Endothelial cell of umbilical vein (primary cell): ENCODE measurements around the gene TGM6. TPM values are rescaled to one million over a fixed set of nuclear protein-coding genes. Genes with fewer than 3 reads are reported as not detected.

Experiments
- BruUV-seq: library from RNA; stranded (reverse); fragments of 400-500 nt; replicated peaks from 2 replicates; lab custom pipeline; 2021; lab: Mats Ljungman, UMichigan
- CTCF ChIA-PET: fragments of 300-600, 350-600 bp; sonication (Branson Sonifier 250); formaldehyde crosslinking; loops from one replicate; lab custom pipeline; 2021; ENCODE audit warnings: antibody characterized with exemption, inconsistent platforms; lab: Charles Lee
- POLR2A ChIA-PET: fragments of 300-600, 350-600 bp; sonication (Branson Sonifier 250); formaldehyde crosslinking; loops from one replicate; lab custom pipeline; 2021; ENCODE audit warnings: antibody characterized with exemption, inconsistent platforms; lab: Charles Lee
- DNase-seq: peaks from one replicate; pipeline ENCODE4 v3.0.0-alpha.2; 2011; ENCODE audit warnings: low read depth, low spot score
- FAIRE-seq: peaks from 2 replicates; lab custom pipeline; 2011; peaks lifted over from hg19 to GRCh38; lab: Jason Lieb, UNC
- H2AFZ ChIP-seq: 2 replicates; pipeline ENCODE4 v1.6.0; 2012; ENCODE audit warnings: low read depth, low read length, control low read depth, inconsistent platforms
- H3K27ac ChIP-seq: 2 replicates; pipeline ENCODE4 v1.5.1; 2011; ENCODE audit warnings: low read depth, mild to moderate bottlenecking, control low read depth, low read length, moderate library complexity; ENCODE audit not compliant: insufficient read depth
- H3K27me3 ChIP-seq, 2 experiments: 2 replicates each; pipeline versions ENCODE4 v1.6.0 to v1.6.1; 2011; ENCODE audit warnings: low read length in 2 of 2, mixed read lengths in 1 of 2; ENCODE audit not compliant: control insufficient read depth in 2 of 2, insufficient read depth in 2 of 2
- H3K36me3 ChIP-seq, 2 experiments: 2 replicates in 1 of 2; 3 replicates in 1 of 2; pipeline ENCODE4 v1.5.1; 2011; ENCODE audit warnings: low read length in 2 of 2, mild to moderate bottlenecking in 1 of 2, moderate library complexity in 1 of 2; ENCODE audit not compliant: control insufficient read depth in 2 of 2, insufficient read depth in 2 of 2; ENCODE audit errors: extremely low read depth in 1 of 2
- H3K4me1 ChIP-seq: 3 replicates; pipeline ENCODE4 v1.5.1; 2011; ENCODE audit warnings: mild to moderate bottlenecking, low read length; ENCODE audit not compliant: control insufficient read depth, insufficient read depth; ENCODE audit errors: extremely low read depth
- H3K4me2 ChIP-seq: 2 replicates; pipeline ENCODE4 v1.6.1; 2011; ENCODE audit warnings: low read length, control low read depth, mixed read lengths; ENCODE audit not compliant: insufficient read depth
- H3K4me3 ChIP-seq, 3 experiments: fragments of 200-600 bp in 1 of 3; sonication (generic), shearing (Covaris generic) in 1 of 3; replicated peaks in 1 of 3; 2 replicates each; pipeline ENCODE4 v1.5.1; 2011 to 2016; ENCODE audit warnings: control low read depth in 3 of 3, low read length in 3 of 3, mild to moderate bottlenecking in 2 of 3, inconsistent platforms in 1 of 3, low read depth in 1 of 3, moderate library complexity in 1 of 3; ENCODE audit not compliant: insufficient read depth in 1 of 3
- H3K79me2 ChIP-seq: 2 replicates; pipeline ENCODE4 v1.6.0; 2012; ENCODE audit warnings: low read length, inconsistent platforms; ENCODE audit not compliant: control insufficient read depth, insufficient read depth
- H3K9ac ChIP-seq: replicated peaks from 2 replicates; pipeline ENCODE3; 2011; ENCODE audit warnings: low read length, control low read depth; ENCODE audit not compliant: insufficient read depth; ENCODE audit errors: extremely low read depth
- H3K9me1 ChIP-seq: replicated peaks from 3 replicates; pipeline ENCODE4 v1.6.0; 2011; ENCODE audit warnings: mild to moderate bottlenecking, low read length; ENCODE audit not compliant: control insufficient read depth, insufficient read depth; ENCODE audit errors: extremely low read depth
- H3K9me3 ChIP-seq: replicated peaks from 2 replicates; pipeline ENCODE4 v1.5.1; 2012; ENCODE audit warnings: low read length, inconsistent platforms; ENCODE audit not compliant: control insufficient read depth, insufficient read depth
- H4K20me1 ChIP-seq: replicated peaks from 2 replicates; pipeline ENCODE3; 2011; ENCODE audit warnings: mild to moderate bottlenecking, low read length; ENCODE audit not compliant: control insufficient read depth, insufficient read depth; ENCODE audit errors: extremely low read depth
- CTCF ChIP-seq, 2 donors: IDR thresholded peaks; 1 replicate in 1 of 2; 2 replicates in 1 of 2; pipeline ENCODE4 v1.5.1; 2011; ENCODE audit warnings: low read length in 2 of 2, mild to moderate bottlenecking in 2 of 2, moderate library complexity in 2 of 2, control low read depth in 1 of 2, inconsistent platforms in 1 of 2, low read depth in 1 of 2; ENCODE audit not compliant: insufficient read depth in 1 of 2; ENCODE audit errors: extremely low read depth in 1 of 2
- EZH2 ChIP-seq: IDR thresholded peaks from 2 replicates; pipeline ENCODE4 v1.6.1; 2012; ENCODE audit warnings: borderline replicate concordance, low read depth, mild to moderate bottlenecking, moderate library complexity, low read length, inconsistent platforms; ENCODE audit not compliant: severe bottlenecking
- GATA2 ChIP-seq: IDR thresholded peaks from 2 replicates; pipeline ENCODE4 v1.7.0; 2011; ENCODE audit warnings: low read depth, mild to moderate bottlenecking, moderate library complexity, mixed read lengths, low read length; ENCODE audit not compliant: insufficient read length, insufficient read depth
- MAX ChIP-seq: IDR thresholded peaks from 2 replicates; pipeline ENCODE4 v1.6.1; 2011; ENCODE audit not compliant: insufficient read depth, insufficient read length
- MYC ChIP-seq: IDR thresholded peaks from one replicate; pipeline ENCODE4 v1.6.1; 2011; ENCODE audit warnings: mild to moderate bottlenecking, low read depth, low read length
- POLR2A ChIP-seq: IDR thresholded peaks from 2 replicates; pipeline ENCODE4 v1.6.1; 2012; ENCODE audit warnings: low read depth, mild to moderate bottlenecking, control low read depth, low read length
- POLR2AphosphoS5 ChIP-seq: IDR thresholded peaks from 2 replicates; pipeline ENCODE4 v1.6.1; 2012; ENCODE audit warnings: low read depth, mild to moderate bottlenecking, control low read depth, low read length, moderate library complexity; ENCODE audit not compliant: insufficient read depth
- dilution Hi-C: fragments of 300-500 bp; cut with MboI; formaldehyde crosslinking; loops from one replicate; pipeline ENCODE4 v1.15.0; 2019; ENCODE audit warnings: low sequenced_read_pairs; ENCODE audit not compliant: extremely low pct_ligation_motif_present
- intact Hi-C: fragments of 100-400 bp; cut with micrococcal nuclease; formaldehyde crosslinking; loops from one replicate; pipeline ENCODE4 v1.10.0; 2022
- polyA plus RNA-seq, 4 experiments: library from polyadenylated mRNA; depleted of rRNA in 3 of 4; stranded (reverse) in 3 of 4; unstranded in 1 of 4; fragments of >200 nt; gene quantifications; 2 replicates each; pipeline versions ENCODE4 v1.2.1 to v1.2.3, GENCODE V29; 2011 to 2012; ENCODE audit warnings: missing spikeins in 1 of 4
- total RNA-seq: library from RNA; stranded (reverse); gene quantifications from 2 replicates; pipeline ENCODE4 v1.2.3, GENCODE V29; 2021

Gene TGM6
- total and polyA plus RNA-seq, 2 donors (not counting 3 experiments of a cell fraction or from before 2014, with no cell fraction given) = not detected

GRCh38 chr20:2350606-2351005 lies 30.1 kb upstream of the TGM6 start:
- ChIA-PET CTCF (interaction anchor here (0.6 to 5.4 kb wide), 7 partner anchors 13 to 143 kb away, joined by 3 to 51 read pairs (median 3); no protein-coding TSS in a partner anchor), POLR2A (no interaction called here)
- H3K9me3 ChIP-seq = no peaks in the 10 kb centered on the region
- peaks cover 2% of the 10 kb centered on the region for H3K4me1 ChIP-seq
- no peak overlapping the region for H3K4me2 ChIP-seq
- intact Hi-C loops (loop anchor here (1.0 kb wide), 1 partner anchor 143 kb away; no protein-coding TSS in a partner anchor), dilution Hi-C loops (no loop called here)
- no peak overlapping the region for H3K4me3 ChIP-seq
- no peaks in the 10 kb centered on the region for H4K20me1 ChIP-seq
- TF ChIP-seq CTCF (IDR thresholded peaks at IDR 0.05; ENCODE audit: extremely low read depth in 1 of 2, insufficient read depth in 1 of 2, low read depth in 1 of 2, low read length in 2 of 2) (no peak), EZH2 (no peak), POLR2A (no peak), GATA2 (no peak), MAX (no peak), POLR2AphosphoS5 (no peak), MYC (no peak)
- H3K36me3 ChIP-seq = no peaks in the 10 kb centered on the region
- no peak overlapping the region for H2AFZ ChIP-seq
- peaks cover 2 to 22% of the 10 kb centered on the region in 2 experiments for H3K27me3 ChIP-seq
- DNase-seq = no peak
- no TSS peak for BruUV-seq
- no peak overlapping the region for H3K9ac ChIP-seq
- H3K79me2 ChIP-seq = no peaks in the 10 kb centered on the region
- no peak for FAIRE-seq
- no peaks in the 10 kb centered on the region for H3K9me1 ChIP-seq
- H3K27ac ChIP-seq = no peak overlapping the region
